ENCODE results near the gene ZSCAN12.
"Not testable (repeated sequence)": the region's sequence is repeated elsewhere in the genome, so short reads cannot be mapped to it uniquely, and the experiment has no call there.

Gene ZSCAN12

GRCh38 chr6:28393912-28394662, 5.5 kb downstream of the ZSCAN12 start:
- DNase-seq, result peak in 1 of 2 experiments; percentile 5

- DNase-seq, result no peak
Observed at GRCh38 chr6:28390688-28391087, 8.9 kb downstream of the ZSCAN12 start.

GRCh38 chr6:28384143-28384533, 15.4 kb downstream of the ZSCAN12 start:
- no peak for DNase-seq

- DNase-seq, result peak; percentile 82 to 94
Observed at GRCh38 chr6:28383235-28384142, 16.1 kb downstream of the ZSCAN12 start.

- no peak for DNase-seq
Observed at GRCh38 chr6:28380381-28380780, 19.2 kb downstream of the ZSCAN12 start.

GRCh38 chr6:28378644-28379043, 20.9 kb downstream of the ZSCAN12 start:
- no peak for DNase-seq

GRCh38 chr6:28377879-28378278, 21.7 kb downstream of the ZSCAN12 start:
- DNase-seq, result no peak

- DNase-seq, result no peak
Observed at GRCh38 chr6:28373925-28374324, 25.6 kb downstream of the ZSCAN12 start.

- DNase-seq, result no peak
Observed at GRCh38 chr6:28371706-28372451, 27.7 kb downstream of the ZSCAN12 start.

- DNase-seq, result no peak
Observed at GRCh38 chr6:28371280-28371679, 28.3 kb downstream of the ZSCAN12 start.

GRCh38 chr6:28370440-28370839, 29.1 kb downstream of the ZSCAN12 start:
- DNase-seq, result no peak

GRCh38 chr6:28369463-28369862, 30.1 kb downstream of the ZSCAN12 start:
- DNase-seq, result no peak

- DNase-seq, result no peak
Observed at GRCh38 chr6:28368522-28368921, 31.0 kb downstream of the ZSCAN12 start.

- DNase-seq, result not testable (repeated sequence)
Observed at GRCh38 chr6:28365590-28365989, 34.0 kb downstream of the ZSCAN12 start.

GRCh38 chr6:28360961-28361360, 38.6 kb downstream of the ZSCAN12 start:
- no peak for DNase-seq

GRCh38 chr6:28359562-28359961, 40.0 kb downstream of the ZSCAN12 start:
- DNase-seq, result not testable (repeated sequence)

GRCh38 chr6:28357036-28357435, 42.5 kb downstream of the ZSCAN12 start:
- DNase-seq, result no peak

GRCh38 chr6:28356666-28357020, 42.9 kb downstream of the ZSCAN12 start:
- peak in 1 of 2 experiments; percentile 12 for DNase-seq

GRCh38 chr6:28355743-28356665, 43.5 kb downstream of the ZSCAN12 start:
- DNase-seq, result peak; percentile 85 to 92

GRCh38 chr6:28354688-28355554, 44.6 kb downstream of the ZSCAN12 start:
- no peak for DNase-seq

All from NCI-H526 (cell line).